ENCODE data around the gene SF3B4.
A peak's percentile ranks its signal among the peaks of the same experiment; 100 is the strongest.

The SF3B4 gene

GRCh38 chr1:149915429-149916192, 12.0 kb downstream of the SF3B4 start:
- H3K4me3 ChIP-seq (ENCODE audit: low read depth, low read length), result peak overlapping the region; percentile 98

GRCh38 chr1:149914545-149914944, 13.1 kb downstream of the SF3B4 start:
- TF ChIP-seq CTCF (IDR thresholded peaks at IDR 0.05; ENCODE audit: low read depth, low read length), result no peak
- Histone ChIP-seq H3K4me1 (peaks cover 8% of the 10 kb centered on the region), H3K9me3 (no peaks in the 10 kb centered on the region), H3K27me3 (no peaks in the 10 kb centered on the region), H3K4me3 (ENCODE audit: low read depth, low read length) (no peak overlapping the region), H3K36me3 (peaks cover 15% of the 10 kb centered on the region)
- no peak for DNase-seq

More at GRCh38 chr1:149915429-149916192, 12.0 kb downstream of the SF3B4 start:
- no peak for TF ChIP-seq CTCF (IDR thresholded peaks at IDR 0.05; ENCODE audit: low read depth, low read length)
- Histone ChIP-seq H3K36me3 (peaks cover 8% of the 10 kb centered on the region), H3K9me3 (no peaks in the 10 kb centered on the region), H3K27me3 (no peaks in the 10 kb centered on the region), H3K4me1 (peaks cover 8% of the 10 kb centered on the region)
- no peak for DNase-seq

DNA sequence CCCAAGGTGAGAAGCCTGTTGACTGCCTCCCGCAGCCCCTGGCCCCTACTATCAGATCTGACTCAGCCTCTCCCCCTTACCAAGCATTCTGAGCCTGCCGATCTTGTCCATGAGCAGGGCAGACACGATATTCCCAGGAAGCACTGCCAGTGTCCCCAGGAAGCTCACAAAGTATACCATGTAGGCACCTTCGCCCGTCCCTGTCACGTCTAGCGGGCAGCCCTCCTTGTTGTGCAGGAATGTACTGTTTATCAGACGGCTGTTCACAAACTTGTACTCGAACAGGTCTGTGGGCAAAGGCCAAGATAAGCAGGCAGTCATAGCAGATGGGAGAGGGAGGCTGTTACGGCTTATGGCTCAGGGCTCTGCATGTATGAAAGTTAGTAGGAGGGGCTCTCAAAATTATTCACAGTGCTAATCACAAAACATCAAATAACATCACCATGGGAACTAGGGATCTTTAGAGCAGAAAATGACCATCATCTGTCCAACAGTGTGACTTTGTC, 21.0 kb downstream of the SF3B4 start:
- Histone ChIP-seq H3K36me3 (peaks cover 37% of the 10 kb centered on the region), H3K27me3 (no peaks in the 10 kb centered on the region), H3K9me3 (no peaks in the 10 kb centered on the region), H3K4me3 (ENCODE audit: low read depth, low read length) (no peak overlapping the region), H3K4me1 (no peaks in the 10 kb centered on the region)
- DNase-seq, result no peak
- no peak for TF ChIP-seq CTCF (IDR thresholded peaks at IDR 0.05; ENCODE audit: low read depth, low read length)

DNA sequence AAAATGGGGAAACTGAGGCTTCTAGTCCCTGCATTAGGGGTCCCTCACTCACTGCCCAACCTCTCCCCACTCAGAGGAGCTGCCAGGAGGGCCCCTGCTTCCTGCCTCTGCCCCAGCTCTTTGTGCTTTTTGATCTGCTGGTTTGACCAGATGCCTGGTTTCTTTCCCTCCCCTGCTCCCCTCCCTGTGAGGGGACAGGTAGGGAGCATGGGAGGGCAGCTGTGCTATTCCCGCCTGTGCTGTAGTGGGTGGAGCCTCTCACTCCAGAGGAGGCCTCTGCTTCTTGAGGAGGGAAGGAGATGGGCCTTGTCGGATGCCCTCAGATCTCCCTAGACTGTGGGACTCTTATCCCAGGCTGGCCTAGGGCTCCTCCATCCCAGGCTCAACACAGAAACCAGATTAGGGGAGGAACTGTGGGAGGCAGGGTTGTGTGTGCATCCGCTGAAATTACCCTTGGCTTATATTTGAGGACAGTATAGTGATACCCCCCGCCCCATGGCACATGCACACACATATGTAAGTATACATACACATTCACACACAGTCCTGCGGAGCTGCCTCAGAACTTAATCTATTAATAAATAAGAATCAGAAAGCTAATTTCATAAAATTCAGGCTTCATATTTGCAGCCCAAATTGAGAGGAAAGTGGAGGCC, 23.6 kb downstream of the SF3B4 start:
- Histone ChIP-seq H3K4me3 (ENCODE audit: low read depth, low read length) (no peak overlapping the region), H3K36me3 (peaks cover 24% of the 10 kb centered on the region), H3K4me1 (no peaks in the 10 kb centered on the region), H3K9me3 (no peaks in the 10 kb centered on the region), H3K27me3 (no peaks in the 10 kb centered on the region)
- no peak for TF ChIP-seq CTCF (IDR thresholded peaks at IDR 0.05; ENCODE audit: low read depth, low read length)
- DNase-seq, result no peak

- H3K4me1 ChIP-seq, result no peaks in the 10 kb centered on the region
Measured at GRCh38 chr1:149899460-149900284, 27.9 kb downstream of the SF3B4 start, which contains the start of gene BOLA1. Gene BOLA1, plus strand, starts transcription at chr1:149899568. Its CDS starts 492 bp downstream, at chr1:149900060.

More at GRCh38 chr1:149899460-149900284, 27.9 kb downstream of the SF3B4 start, which contains the start of gene BOLA1:
- peak; percentile 96 for DNase-seq
- no peaks in the 10 kb centered on the region for H3K9me3 ChIP-seq
- no peak for TF ChIP-seq CTCF (IDR thresholded peaks at IDR 0.05; ENCODE audit: low read depth, low read length)
- peak within 1 kb of the TSS; percentile 61 for H3K4me3 ChIP-seq (ENCODE audit: low read depth, low read length)
- no peaks in the 10 kb centered on the region for H3K27me3 ChIP-seq
- H3K36me3 ChIP-seq, result peaks cover under 1% of the 10 kb centered on the region; the same call in 1 of the 2 replicates

Data from BE2C (cell line).